HG03571 (cell line): ENCODE measurements around the gene NDUFB8.
A peak's percentile ranks its signal among the peaks of the same experiment; 100 is the strongest.

Source experiments
- ATAC-seq: cut with Tn5 transposase; IDR thresholded peaks from one replicate; pipeline ENCODE4 v1.9.1; 2021; ENCODE audit not compliant: unreplicated experiment

The NDUFB8 gene

GRCh38 chr10:100508266-100508665 is 21.4 kb downstream of the NDUFB8 start:
- no peak for ATAC-seq

GRCh38 chr10:100507357-100507732 is 22.3 kb downstream of the NDUFB8 start:
- no peak for ATAC-seq

- no peak for ATAC-seq
Measured at GRCh38 chr10:100506596-100507356, 22.9 kb downstream of the NDUFB8 start.

- ATAC-seq = no peak
Measured at GRCh38 chr10:100505164-100505563, 24.5 kb downstream of the NDUFB8 start.

GRCh38 chr10:100504096-100504495 is 25.6 kb downstream of the NDUFB8 start:
- no peak for ATAC-seq

GRCh38 chr10:100502926-100503494 is 26.7 kb downstream of the NDUFB8 start:
- no peak for ATAC-seq

GRCh38 chr10:100501423-100501822 is 28.2 kb downstream of the NDUFB8 start:
- ATAC-seq = no peak

GRCh38 chr10:100498059-100498458 is 31.6 kb downstream of the NDUFB8 start:
- ATAC-seq = no peak

GRCh38 chr10:100496567-100496966 is 33.1 kb downstream of the NDUFB8 start:
- no peak for ATAC-seq

- ATAC-seq = no peak
Measured at GRCh38 chr10:100490531-100490930, 39.1 kb downstream of the NDUFB8 start.

- no peak for ATAC-seq
Measured at GRCh38 chr10:100489396-100489795, 40.3 kb downstream of the NDUFB8 start.

GRCh38 chr10:100487529-100487928 is 42.1 kb downstream of the NDUFB8 start:
- no peak for ATAC-seq

GRCh38 chr10:100485801-100486495 is 43.7 kb downstream of the NDUFB8 start:
- ATAC-seq = no peak

- ATAC-seq = no peak
Measured at GRCh38 chr10:100485366-100485765, 44.3 kb downstream of the NDUFB8 start.

- ATAC-seq = no peak
Measured at GRCh38 chr10:100483876-100484666, 45.6 kb downstream of the NDUFB8 start.

- ATAC-seq = no peak
Measured at GRCh38 chr10:100482834-100483185, 46.9 kb downstream of the NDUFB8 start.

GRCh38 chr10:100482181-100482833 is 47.4 kb downstream of the NDUFB8 start:
- peak; percentile 33 for ATAC-seq

- ATAC-seq = peak; percentile 95
Measured at GRCh38 chr10:100481462-100482081, 48.1 kb downstream of the NDUFB8 start.

- no peak for ATAC-seq
Measured at GRCh38 chr10:100480002-100480401, 49.7 kb downstream of the NDUFB8 start.

GRCh38 chr10:100479037-100479436 is 50.6 kb downstream of the NDUFB8 start:
- ATAC-seq = no peak
